ENCODE results near the gene SLC46A1.
A peak's percentile ranks its signal among the peaks of the same experiment; 100 is the strongest.

Gene SLC46A1

GRCh38 chr17:28402844-28403243, 3.2 kb downstream of the SLC46A1 start:
- DNase-seq: no peak

DNA sequence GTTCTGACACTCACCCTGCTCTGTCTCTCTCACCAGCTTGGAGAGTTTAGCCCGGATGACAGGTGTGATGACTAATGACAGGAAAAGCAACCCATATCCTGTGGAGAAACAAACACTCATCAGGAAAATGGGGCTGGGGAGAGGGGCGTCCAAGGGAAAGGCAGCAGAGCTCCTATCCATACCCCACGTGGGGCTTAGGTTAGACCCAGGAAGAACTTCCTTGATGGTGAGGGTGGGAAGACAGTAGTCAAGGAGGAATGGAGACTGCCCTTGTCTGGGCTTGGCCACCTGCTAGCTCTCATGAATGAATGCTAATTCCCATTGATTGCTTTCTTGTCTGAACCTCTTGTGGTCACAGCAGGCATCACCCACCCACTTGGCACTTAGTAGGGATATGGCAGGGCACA, 3.8 kb downstream of the SLC46A1 start:
- no peak for DNase-seq

GRCh38 chr17:28399808-28400207, 6.2 kb downstream of the SLC46A1 start:
- DNase-seq: no peak

DNA sequence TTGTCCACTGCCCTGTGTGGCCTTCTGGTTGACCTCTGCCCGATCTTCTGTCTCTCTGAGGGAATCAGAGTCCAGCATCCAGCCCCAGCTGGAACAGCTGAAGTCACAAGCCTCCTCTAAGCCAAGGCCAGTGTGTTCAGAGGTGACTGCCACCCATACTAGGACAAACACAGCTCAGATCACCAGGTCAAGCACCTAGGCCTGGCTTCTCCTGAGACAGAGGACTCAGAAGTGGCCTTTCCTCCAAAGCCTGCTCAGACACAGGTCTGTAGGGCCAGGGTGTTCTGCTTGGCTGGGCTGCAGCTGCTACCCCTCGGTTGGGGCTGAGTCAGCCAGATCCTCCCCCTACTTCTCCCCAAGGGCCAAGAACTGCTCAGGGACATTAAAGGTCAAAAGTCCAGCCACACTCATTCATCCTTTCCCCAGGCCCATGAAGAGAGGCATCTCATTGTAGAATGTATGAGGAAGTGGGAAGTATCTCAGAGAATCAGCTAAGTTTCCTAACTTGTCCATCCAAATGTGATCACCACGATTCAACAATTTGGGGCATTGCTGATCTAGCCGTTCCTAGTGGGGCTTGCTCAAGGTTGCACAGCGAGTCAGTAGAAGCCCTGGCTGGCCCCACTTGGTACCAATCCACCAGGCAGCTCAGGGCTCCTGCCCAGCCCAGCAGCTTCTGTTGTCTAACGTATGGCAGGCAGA, 7.6 kb downstream of the SLC46A1 start:
- DNase-seq: no peak

DNA sequence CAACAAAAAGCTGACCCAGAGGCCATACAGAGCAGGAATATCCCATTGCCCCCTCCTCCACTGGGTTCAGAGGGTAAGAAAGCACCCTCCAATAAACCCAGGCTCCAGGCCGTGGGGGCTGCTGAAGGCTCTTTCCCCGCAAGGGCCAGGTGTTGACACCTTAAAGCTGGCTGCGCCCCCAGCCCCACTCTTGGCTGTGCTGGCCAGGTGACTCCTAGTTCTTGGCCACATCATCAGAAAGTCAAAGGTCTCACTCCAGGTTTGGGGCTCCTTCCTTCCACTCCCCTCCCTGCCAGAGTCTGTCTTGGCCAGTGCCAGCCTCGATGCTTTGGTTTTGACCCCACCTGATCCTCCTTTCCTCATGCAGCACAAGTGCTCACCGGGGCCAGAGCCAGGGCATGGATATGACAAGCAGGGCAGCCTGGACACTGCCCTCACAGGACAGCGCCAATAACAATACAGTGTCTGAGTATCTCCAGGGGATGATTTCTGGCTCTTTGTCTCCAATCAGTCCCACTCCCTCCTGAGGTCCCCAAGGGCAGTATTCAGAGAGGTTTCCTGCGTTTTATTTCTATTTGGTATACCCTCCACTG, 8.2 kb downstream of the SLC46A1 start:
- no peak for DNase-seq

DNA sequence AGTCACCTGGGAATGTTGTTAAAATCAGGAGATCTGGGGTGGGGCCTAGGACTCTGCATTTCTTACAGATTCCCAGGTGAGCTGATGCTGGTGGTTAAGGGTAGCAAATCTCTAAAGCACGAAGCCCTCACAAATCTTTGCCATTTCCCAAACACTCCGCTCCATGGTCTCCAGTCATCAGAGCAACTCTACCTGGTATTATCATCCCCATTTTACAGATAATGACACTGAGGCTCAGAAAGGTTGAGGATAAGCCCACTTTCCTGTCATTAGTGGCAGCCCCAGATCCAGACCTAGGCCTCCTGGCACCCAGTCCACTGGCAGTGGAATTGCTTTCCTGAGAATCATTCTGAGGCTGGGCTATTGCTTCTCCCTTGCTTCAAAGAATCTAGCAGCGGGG, 8.7 kb downstream of the SLC46A1 start:
- DNase-seq: no peak

GRCh38 chr17:28396635-28397239, 9.3 kb downstream of the SLC46A1 start:
- DNase-seq: no peak

- no peak for DNase-seq
Observed at GRCh38 chr17:28395968-28396367, 10.0 kb downstream of the SLC46A1 start.

DNA sequence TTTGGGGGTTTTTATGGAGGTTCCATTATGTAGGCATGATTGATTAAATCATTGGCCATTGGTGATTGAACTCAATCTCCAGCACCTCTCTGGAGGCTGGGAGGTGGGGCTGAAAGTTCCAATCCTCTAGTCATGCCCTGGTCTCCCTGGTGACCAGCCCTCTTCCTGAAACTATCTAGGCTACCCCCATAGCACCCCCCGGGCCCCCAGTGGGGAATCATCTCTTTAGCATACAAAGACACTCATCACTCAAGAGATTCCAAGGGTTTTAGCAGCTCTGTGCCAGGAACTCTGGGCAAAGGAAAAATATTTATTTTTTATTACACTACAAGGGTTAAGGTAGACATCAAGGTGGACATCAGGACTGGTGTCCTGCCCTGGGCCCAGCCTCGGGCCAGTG, 10.6 kb downstream of the SLC46A1 start:
- no peak for DNase-seq

DNA sequence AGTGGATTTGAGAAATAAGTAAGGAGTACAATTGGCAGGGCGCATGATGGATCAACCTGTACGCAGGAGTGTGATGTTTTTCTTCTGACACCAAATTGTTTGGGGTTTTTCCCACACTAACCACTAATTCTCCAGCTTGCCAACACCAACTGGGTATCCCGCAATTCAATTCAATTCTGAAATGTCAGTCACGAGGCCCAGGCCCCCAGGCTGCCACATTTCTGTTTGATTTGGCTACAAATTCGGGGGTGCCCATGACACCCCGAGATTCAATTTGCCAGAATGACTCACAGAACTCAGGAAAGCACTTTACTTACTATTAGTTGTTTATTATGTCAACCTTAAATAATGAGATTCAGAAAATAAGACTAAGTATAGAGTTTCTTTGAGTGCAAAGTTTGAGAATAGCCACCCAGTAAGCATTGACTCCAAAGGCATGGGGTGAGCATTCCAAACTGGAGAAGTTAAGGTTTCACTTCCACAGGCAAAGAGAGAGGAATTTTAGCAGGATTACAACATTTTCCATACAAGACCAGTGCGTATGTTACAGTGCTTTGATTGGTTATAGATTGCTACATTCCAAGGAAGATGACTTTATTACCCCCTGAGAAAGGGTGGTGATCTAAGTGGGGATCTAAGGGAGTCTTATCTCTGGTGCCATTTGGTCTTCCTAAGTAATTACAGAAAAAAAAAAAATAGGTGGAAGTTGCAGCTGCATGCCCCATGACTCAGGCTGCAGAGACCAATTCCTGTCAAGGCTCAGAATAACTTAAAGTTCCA, 11.5 kb downstream of the SLC46A1 start:
- DNase-seq: no peak

- no peak for DNase-seq
Observed at GRCh38 chr17:28392491-28392890, 13.5 kb downstream of the SLC46A1 start.

- DNase-seq: no peak
Observed at GRCh38 chr17:28391401-28391800, 14.6 kb downstream of the SLC46A1 start.

- no peak for DNase-seq
Observed at GRCh38 chr17:28390984-28391383, 15.0 kb downstream of the SLC46A1 start.

- DNase-seq: no peak
Observed at GRCh38 chr17:28390563-28390962, 15.4 kb downstream of the SLC46A1 start.

- no peak for DNase-seq
Observed at GRCh38 chr17:28390141-28390540, 15.9 kb downstream of the SLC46A1 start.

DNA sequence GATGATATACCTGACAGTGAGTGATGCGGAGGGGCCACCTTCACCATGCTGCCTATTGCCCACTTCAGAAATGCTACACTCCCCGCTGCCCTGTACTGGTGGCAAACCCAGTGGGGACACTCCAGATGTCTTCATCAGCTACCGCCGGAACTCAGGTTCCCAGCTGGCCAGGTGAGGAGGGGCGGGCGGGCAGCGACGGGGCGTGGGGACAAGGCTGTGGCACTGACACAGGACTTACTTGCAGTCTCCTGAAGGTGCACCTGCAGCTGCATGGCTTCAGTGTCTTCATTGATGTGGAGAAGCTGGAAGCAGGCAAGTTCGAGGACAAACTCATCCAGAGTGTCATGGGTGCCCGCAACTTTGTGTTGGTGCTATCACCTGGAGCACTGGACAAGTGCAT, 17.9 kb downstream of the SLC46A1 start:
- no peak for DNase-seq

DNA sequence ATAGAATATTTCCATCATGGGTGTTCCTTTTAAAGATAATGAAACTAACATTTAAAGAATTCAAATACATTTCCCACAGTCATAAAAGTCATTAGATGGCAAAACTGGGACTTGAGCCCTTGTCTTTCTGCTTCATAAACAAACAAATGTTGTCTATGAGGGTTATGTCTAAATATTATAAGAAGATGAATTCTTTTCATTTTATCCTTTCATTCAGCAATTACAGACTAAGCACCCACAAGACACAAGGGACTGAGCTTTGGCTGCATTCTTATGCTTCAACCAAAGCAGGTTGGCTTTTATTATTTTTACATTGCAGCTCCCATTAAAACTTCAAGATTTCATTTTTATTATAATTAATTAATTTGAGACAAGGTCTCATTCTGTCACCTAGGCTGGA, 19.6 kb downstream of the SLC46A1 start:
- DNase-seq: no peak

GRCh38 chr17:28385406-28385805, 20.6 kb downstream of the SLC46A1 start:
- DNase-seq: peak; percentile 22

GRCh38 chr17:28385037-28385400, 21.0 kb downstream of the SLC46A1 start:
- DNase-seq: no peak

GRCh38 chr17:28384281-28385036, 21.6 kb downstream of the SLC46A1 start:
- DNase-seq: peak; percentile 72

GRCh38 chr17:28381141-28381825, 24.7 kb downstream of the SLC46A1 start:
- DNase-seq: peak; percentile 50

Data from stimulated activated CD4-positive, alpha-beta T cell treated with anti-CD3 and anti-CD28 coated beads, Interleukin-1b, Interleukin-23, amount 100 ng/mL, for 48 hours (primary cell).